IPS-18c (cell line): ENCODE data around the gene ABCB11.
A peak's percentile ranks its signal among the peaks of the same experiment; 100 is the strongest.
"Not testable (repeated sequence)": the region's sequence is repeated elsewhere in the genome, so short reads cannot be mapped to it uniquely, and the experiment has no call there.

Experiments
- H3K4me3 ChIP-seq: 2 replicates; pipeline ENCODE4 v1.7.0; 2013; ENCODE audit warnings: low read depth, mild to moderate bottlenecking, low read length, moderate library complexity; ENCODE audit not compliant: insufficient read depth
- H3K9me3 ChIP-seq: one replicate; pipeline ENCODE4 v1.6.1; 2013; ENCODE audit warnings: mild to moderate bottlenecking, low read length, moderate library complexity; ENCODE audit not compliant: control insufficient read depth, insufficient read depth

ABCB11 gene

DNA sequence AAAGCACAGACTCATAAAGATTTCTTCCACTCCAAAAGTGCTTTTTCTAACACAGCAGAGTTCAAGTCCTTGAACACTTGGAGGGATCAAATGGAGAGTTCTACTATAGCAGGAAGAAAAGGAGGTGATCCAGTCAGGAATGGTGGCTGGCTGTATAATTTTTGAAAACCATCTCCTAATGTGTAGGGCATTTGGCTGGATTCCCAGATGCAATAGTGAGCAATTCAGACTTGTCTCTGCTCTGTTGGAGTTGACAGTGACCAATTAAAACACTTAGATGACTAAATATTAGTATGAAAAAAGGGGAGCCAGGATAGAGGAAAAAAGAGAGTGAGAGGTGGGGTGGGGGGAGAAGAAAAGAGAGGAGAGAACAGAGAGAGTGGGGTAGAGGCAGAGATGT is 135.4 kb downstream of the ABCB11 start:
- Histone ChIP-seq H3K9me3 (no peaks in the 10 kb centered on the region), H3K4me3 (no peak overlapping the region)

DNA sequence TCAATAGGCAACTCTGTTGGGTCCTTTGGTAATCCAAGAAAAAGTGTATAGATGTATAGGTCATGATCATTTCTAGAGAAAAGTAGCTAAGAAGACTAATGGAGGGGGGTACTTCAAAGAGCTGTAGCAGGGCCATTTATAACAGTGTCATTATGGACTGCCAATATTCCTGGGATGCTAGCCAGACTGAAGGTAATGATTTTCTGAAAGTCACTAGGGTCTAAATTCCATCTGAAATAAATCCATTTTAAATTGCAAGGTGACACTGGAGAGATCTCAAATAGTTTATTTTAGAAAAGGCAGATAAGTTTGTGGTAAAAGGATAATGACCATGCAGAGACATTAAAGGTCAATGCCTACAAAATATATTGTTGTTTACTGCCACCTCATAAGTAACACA is 136.4 kb downstream of the ABCB11 start:
- H3K4me3 ChIP-seq: no peak overlapping the region
- no peaks in the 10 kb centered on the region for H3K9me3 ChIP-seq

DNA sequence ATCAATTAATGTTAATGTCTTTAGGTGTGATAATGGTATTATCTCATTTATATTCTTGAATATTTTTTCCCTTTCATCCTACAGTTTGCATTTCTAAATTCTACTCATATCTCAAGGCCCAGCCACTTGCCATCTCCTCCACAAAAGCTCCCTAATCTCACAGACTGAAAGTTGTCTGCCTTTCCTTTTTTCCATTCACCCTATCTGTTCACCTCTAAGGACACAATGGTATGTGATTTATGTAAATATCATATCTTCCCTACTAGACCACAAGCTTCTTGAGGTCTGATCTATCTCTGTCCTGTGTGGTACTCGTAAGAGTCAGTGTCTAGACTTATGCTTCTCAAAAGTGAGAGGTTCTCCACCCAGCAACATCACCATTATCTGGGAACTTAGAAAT is 137.0 kb downstream of the ABCB11 start:
- Histone ChIP-seq H3K4me3 (no peak overlapping the region), H3K9me3 (no peaks in the 10 kb centered on the region)

DNA sequence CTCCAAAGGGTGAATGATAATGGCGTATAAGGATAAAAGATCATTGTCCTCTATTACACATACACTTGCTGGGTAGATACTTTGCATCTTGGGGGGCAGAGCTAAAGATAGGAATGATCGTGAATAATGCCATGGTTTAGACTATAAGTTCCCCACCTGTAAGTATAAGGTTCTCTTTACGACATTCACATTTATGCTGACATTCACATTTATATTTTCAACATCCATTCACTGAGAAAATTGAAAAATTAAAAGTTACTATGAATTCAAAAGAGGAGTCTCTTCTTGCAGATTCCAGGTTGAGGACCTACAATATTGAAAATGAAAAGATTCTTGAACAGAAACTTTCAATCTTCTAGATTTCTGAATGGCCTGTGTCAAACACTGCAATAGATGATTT is 138.8 kb downstream of the ABCB11 start:
- Histone ChIP-seq H3K4me3 (no peak overlapping the region), H3K9me3 (no peaks in the 10 kb centered on the region)

DNA sequence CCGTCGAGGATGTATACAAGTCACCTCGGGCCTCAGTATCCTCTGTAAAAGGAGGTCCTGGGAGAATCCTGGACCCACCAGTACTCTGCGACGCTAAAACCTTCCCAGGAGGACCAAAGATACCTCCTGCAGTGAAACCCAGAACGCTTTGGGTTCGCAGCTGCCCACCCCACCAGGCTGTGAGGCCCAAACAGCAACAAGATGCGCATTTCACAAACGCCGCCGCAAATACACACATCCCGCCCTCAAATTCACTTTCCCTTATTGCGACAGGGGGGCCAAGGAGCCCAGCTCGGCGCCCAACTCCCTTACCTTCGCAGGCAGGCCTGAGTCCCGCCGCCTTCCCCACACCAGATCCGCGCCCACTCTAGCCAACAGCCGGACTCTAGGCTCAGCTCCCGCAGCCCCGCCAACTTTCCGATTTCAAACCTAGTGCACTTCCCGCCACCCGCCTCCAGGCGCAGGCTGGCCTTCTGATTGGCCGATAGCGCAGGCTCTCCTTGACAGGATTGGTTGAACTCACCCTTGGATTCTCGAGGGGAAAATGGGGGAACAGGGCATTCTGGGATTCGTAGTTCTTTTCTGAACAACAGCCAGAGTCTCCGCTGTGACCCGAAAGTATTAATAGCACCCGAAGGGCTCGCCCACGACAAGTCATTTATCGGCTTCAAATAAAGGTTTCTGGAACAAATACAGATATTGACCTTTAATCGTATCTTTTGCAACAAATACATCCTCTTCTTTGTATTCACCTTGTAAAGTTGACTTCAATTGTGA is 140.9 kb downstream of the ABCB11 start, which contains the start of gene SPC25:
SPC25 (minus strand) TSS at position 425 of the 777 bp plus-strand sequence. CDS start 911 bp downstream, outside the sequence.
- peak within 1 kb of the TSS; percentile 99 for H3K4me3 ChIP-seq
- H3K9me3 ChIP-seq: no peaks in the 10 kb centered on the region

DNA sequence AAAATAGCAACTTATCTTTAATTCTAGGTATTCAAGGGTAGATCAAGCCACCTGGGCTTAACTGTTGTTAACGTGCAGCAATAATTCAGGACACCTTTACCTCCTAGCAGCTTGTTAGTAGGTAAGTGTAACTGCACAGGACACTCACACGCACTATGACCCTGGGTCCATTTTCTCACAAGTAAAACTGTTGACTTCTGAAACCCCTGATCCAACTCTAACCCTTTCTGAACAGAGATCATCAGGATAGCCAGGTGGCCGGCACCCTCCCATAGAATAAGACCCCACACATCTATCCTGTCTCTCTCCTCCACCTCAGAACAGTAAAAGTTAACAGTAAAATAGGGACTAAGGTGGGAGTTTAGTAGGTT is 141.5 kb downstream of the ABCB11 start:
- no peaks in the 10 kb centered on the region for H3K9me3 ChIP-seq
- peak overlapping the region; percentile 99 for H3K4me3 ChIP-seq

DNA sequence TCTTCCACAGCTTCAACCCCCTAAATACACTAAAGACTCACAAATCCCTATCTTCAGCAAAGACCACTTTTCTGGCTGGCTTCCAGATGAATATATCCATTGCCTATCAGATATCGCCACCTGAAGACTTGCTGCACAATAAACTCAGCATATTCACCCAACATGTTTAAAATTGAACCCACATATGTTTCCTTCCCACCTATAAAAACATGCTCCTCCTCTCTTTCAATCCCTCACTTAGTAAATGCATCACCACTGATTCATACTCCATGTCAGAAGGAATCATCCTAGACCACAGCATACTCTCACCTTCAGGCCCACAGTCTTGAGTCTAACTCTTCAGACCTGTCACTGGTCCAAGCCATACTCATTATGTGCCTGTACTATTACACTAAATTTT is 146.1 kb downstream of the ABCB11 start:
- Histone ChIP-seq H3K4me3 (no peak overlapping the region), H3K9me3 (no peaks in the 10 kb centered on the region)

DNA sequence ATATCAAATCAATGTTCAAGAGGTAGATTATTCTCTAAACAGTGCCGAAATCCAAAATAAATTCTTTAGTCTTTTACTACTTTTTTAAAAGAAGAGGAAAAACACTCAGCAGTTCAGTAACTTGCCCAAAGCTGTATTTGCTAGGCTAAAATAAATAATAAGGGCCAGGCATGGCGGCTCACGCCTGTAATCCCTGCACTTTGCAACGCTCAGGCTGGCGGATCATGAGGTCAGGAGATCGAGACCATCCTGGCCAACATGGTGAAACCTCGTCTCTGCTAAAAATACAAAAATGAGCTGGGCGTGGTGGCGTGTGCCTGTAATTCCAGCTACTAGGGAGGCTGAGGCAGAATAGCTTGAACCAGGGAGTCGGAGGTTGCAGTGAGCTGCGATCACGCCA is 149.0 kb downstream of the ABCB11 start:
- not testable (repeated sequence) for H3K9me3 ChIP-seq, H3K4me3 ChIP-seq

DNA sequence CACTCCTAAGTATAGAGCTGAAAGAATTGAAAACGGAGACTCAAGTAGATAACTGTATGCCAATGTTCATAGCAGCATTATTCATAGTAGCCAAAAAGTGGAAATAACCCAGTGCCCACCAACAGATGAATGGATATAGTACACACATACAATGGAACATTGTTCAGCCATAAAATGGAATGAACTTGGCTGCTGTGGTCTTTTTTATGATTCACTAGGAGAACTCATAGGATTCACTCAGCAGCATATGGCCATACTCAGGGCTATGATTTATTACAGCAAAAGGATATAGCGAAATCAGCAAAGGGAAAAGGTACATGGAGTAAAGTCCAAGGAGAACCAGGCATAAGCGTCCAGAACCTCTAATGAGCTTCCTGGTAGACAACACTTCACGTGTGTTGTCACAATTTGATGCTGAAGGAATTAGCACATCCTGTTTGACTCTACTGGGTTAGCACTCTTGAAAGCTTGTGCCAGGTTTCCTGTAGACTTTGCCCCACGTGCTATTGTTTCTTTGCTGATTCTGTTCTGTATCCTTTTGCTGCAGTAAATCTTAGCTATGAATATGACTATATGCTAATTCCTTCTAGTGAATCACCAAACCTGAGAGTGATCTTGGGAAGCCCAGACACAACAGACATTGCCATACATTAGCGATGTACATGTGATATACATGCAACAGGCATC is 156.6 kb downstream of the ABCB11 start:
- H3K4me3 ChIP-seq: no peak overlapping the region
- H3K9me3 ChIP-seq: no peaks in the 10 kb centered on the region

DNA sequence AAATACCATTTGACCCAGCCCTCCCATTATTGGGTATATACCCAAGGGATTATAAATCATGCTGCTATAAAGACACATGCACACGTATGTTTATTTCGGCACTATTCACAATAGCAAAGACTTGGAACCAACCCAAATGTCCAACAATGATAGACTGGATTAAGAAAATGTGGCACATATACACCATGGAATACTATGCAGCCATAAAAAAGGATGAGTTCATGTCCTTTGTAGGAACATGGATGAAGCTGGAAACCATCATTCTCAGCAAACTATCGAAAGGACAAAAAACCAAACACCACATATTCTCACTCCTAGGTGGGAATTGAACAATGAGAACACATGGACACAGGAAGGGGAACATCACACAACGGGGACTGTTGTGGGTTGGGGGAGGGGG is 160.3 kb downstream of the ABCB11 start:
- not testable (repeated sequence) for H3K9me3 ChIP-seq

More for the DNA sequence above, 160.3 kb downstream of the ABCB11 start:
- not testable (repeated sequence) for H3K4me3 ChIP-seq
